ENCODE measurements around the gene NT5C2.

GRCh38 chr10:103188853-103189252 is 4.2 kb downstream of the NT5C2 start:
- TF ChIP-seq, protein P1, sequence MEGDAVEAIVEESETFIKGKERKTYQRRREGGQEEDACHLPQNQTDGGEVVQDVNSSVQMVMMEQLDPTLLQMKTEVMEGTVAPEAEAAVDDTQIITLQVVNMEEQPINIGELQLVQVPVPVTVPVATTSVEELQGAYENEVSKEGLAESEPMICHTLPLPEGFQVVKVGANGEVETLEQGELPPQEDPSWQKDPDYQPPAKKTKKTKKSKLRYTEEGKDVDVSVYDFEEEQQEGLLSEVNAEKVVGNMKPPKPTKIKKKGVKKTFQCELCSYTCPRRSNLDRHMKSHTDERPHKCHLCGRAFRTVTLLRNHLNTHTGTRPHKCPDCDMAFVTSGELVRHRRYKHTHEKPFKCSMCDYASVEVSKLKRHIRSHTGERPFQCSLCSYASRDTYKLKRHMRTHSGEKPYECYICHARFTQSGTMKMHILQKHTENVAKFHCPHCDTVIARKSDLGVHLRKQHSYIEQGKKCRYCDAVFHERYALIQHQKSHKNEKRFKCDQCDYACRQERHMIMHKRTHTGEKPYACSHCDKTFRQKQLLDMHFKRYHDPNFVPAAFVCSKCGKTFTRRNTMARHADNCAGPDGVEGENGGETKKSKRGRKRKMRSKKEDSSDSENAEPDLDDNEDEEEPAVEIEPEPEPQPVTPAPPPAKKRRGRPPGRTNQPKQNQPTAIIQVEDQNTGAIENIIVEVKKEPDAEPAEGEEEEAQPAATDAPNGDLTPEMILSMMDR (IDR thresholded peaks at IDR 0.05) = no peak
- no peak for TF ChIP-seq POLR2A (IDR thresholded peaks at IDR 0.05)

All from testis (tissue), 2 donors.